ENCODE data around the gene SNRPA.

SNRPA gene

DNA sequence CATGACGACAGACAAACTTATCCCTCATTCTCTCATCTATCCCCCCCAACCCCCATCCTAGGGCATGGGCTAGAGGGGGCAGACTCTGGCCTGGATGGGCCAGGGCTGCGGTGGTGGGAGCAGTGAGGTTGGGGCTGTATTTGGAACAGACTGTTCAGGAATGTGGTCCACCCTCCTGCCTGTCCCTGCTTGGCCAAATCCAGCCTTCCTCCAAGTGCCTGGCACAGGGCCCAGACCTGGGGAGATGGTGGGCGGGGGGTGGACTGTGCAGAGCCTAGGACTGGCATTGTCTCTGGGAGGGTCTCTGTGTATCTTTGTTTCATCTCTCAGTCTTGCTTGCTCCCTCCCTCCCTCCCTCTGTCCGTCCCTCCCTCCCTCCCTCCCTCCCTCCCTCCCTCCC lies 62.2 kb downstream of the SNRPA start:
- Histone ChIP-seq H3K9ac (ENCODE audit: low read depth, low read length, poor library complexity, severe bottlenecking) (no peak overlapping the region), H3K4me3 (ENCODE audit: low read length, poor library complexity, severe bottlenecking) (no peak overlapping the region), H3K36me3 (ENCODE audit: insufficient read depth, low read length) (peaks cover 6% of the 10 kb centered on the region; the same call in 1 of the 2 replicates), H2AFZ (ENCODE audit: low read length) (no peak overlapping the region), H3K9me2 (replicated peaks; ENCODE audit: low read depth, low read length) (no peaks in the 10 kb centered on the region), H3K79me2 (ENCODE audit: insufficient read depth, low read length) (peaks cover 5% of the 10 kb centered on the region; the same call in 1 of the 2 replicates), H3K9me3 (ENCODE audit: insufficient read depth, low read depth, low read length) (no peaks in the 10 kb centered on the region), H3K4me2 (ENCODE audit: low read depth, low read length, poor library complexity, severe bottlenecking) (no peak overlapping the region), H3K27me3 (ENCODE audit: insufficient read depth, low read length, poor library complexity, severe bottlenecking) (no peaks in the 10 kb centered on the region), H3K4me1 (ENCODE audit: insufficient read depth, low read length, poor library complexity, severe bottlenecking) (no peaks in the 10 kb centered on the region), H4K20me1 (ENCODE audit: insufficient read depth, low read length, poor library complexity, severe bottlenecking) (peaks cover 2% of the 10 kb centered on the region), H3F3A (ENCODE audit: low read depth) (no peaks in the 10 kb centered on the region)
- TF ChIP-seq EZH2phosphoT487 (IDR thresholded peaks at IDR 0.05; ENCODE audit: borderline replicate concordance) = no peak
- TF ChIP-seq, protein P1, sequence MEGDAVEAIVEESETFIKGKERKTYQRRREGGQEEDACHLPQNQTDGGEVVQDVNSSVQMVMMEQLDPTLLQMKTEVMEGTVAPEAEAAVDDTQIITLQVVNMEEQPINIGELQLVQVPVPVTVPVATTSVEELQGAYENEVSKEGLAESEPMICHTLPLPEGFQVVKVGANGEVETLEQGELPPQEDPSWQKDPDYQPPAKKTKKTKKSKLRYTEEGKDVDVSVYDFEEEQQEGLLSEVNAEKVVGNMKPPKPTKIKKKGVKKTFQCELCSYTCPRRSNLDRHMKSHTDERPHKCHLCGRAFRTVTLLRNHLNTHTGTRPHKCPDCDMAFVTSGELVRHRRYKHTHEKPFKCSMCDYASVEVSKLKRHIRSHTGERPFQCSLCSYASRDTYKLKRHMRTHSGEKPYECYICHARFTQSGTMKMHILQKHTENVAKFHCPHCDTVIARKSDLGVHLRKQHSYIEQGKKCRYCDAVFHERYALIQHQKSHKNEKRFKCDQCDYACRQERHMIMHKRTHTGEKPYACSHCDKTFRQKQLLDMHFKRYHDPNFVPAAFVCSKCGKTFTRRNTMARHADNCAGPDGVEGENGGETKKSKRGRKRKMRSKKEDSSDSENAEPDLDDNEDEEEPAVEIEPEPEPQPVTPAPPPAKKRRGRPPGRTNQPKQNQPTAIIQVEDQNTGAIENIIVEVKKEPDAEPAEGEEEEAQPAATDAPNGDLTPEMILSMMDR (conservative IDR thresholded peaks at IDR 0.05; ENCODE audit: low read length) = no peak

Measured in Loucy (cell line).